ENCODE results near the gene NFKB2. TPM values are rescaled to one million over a fixed set of nuclear protein-coding genes. Genes with fewer than 3 reads are reported as not detected.

NFKB2 gene
- total and polyA plus RNA-seq, 2 of the 8 experiments (the other 6 are each of a cell fraction or from before 2014, with no cell fraction given), result 20.4 to 31.4 TPM

GRCh38 chr10:102437515-102437914 is 42.0 kb downstream of the NFKB2 start (continued):
- TF ChIP-seq FOSL1 (IDR thresholded peaks at IDR 0.05; ENCODE audit: insufficient read depth, low read depth, low read length) (no peak), POLR2A (IDR thresholded peaks at IDR 0.05; ENCODE audit: control extremely low read depth in 1 of 2, low read depth in 2 of 2, low read length in 2 of 2) (no peak), EGR1 (IDR thresholded peaks at IDR 0.05; ENCODE audit: borderline replicate concordance, low read depth, low read length) (no peak), NRF1 (IDR thresholded peaks at IDR 0.05; ENCODE audit: low read depth, low read length) (no peak)
